ENCODE results near the gene DYNAP.

DYNAP gene, protein sequence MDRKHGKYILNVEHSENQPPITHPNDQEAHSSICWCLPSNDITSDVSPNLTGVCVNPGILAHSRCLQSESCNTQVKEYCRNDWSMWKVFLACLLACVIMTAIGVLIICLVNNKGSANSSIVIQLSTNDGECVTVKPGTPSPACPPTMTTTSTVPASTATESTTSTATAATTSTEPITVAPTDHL
- 0 reads per million in 2 donors for total RNA-seq

- no peak for DNase-seq
Measured at GRCh38 chr18:54590945-54591344, at the start of gene DYNAP. TSS of gene DYNAP (plus strand) at chr18:54591245. CDS start at chr18:54591283, 38 bp downstream.

- DNase-seq = no peak
Measured at GRCh38 chr18:54551590-54551989, 39.5 kb upstream of the DYNAP start.

DNA sequence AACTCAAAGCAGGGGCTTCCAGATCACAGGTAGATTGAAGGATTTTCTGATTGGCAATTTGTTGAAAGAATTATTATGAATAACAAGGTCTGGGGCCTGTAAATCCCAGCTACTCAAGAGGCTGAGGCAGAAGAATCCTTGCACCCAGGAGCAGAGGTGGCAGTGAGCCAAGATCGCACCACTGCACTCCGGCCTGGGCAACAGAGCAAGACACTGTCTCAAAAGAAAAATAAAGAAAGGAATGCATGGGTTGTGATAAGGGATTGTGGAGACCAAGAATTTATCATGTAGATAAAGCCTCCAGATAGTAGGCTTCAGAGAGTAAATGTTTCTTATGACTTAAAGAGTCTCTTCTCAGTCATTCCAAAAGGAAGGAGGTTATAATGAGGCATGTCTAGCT lies 35.8 kb upstream of the DYNAP start:
- no peak for DNase-seq

- no peak for DNase-seq
Measured at GRCh38 chr18:54555996-54556395, 35.0 kb upstream of the DYNAP start.

GRCh38 chr18:54557958-54558357 lies 33.1 kb upstream of the DYNAP start:
- DNase-seq = no peak

GRCh38 chr18:54558609-54559585 lies 32.1 kb upstream of the DYNAP start:
- no peak for DNase-seq

- DNase-seq = no peak
Measured at GRCh38 chr18:54561706-54562267, 29.3 kb upstream of the DYNAP start.

DNA sequence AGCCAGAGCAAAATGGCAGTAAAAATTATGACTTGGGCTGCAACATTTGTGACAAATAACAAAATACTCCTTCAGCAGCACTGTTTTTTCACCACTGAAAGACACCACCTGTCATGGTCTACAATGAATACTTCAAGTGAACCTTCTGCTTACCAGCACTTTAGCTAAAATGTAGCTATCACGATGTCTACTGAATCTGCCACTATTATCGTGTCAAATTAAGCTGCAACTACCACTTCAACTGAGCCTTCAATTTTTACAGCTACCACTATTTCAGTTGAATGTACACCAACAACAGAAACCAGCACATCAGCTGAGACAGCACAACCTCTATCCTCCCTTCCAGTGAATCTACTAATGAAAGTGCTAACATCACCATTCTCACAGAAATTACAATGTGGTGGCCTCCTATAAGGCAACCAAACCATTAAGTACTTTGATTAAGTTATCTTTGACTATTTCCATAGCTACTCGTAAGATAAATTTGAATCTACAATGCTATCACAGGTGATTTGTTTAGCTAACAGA lies 10.8 kb upstream of the DYNAP start:
- DNase-seq = no peak

- DNase-seq = no peak
Measured at GRCh38 chr18:54584065-54584464, 7.0 kb upstream of the DYNAP start.

DNA sequence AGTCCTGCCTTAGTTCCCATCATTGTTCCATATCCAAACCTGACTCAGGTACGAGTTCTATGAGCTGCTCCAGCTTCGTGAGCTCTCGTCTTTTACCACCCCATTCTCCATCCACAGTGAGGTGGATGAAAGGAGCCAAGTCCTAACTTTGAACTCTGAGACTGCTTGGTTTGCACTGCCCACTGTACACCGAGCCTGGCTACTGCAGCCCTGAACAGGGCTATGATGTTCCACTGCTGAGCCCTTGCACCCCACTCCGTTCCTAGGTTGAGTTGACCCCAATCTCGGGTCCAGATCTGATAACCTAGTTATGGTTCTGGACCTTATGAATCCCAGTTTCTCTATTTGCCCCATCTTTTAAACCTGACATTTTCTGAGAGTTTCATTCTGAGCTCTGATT lies 5.3 kb upstream of the DYNAP start:
- DNase-seq = no peak

GRCh38 chr18:54604211-54604610 lies 13.2 kb downstream of the DYNAP start:
- no peak for DNase-seq

GRCh38 chr18:54606835-54607212 lies 15.8 kb downstream of the DYNAP start:
- DNase-seq = no peak

DNA sequence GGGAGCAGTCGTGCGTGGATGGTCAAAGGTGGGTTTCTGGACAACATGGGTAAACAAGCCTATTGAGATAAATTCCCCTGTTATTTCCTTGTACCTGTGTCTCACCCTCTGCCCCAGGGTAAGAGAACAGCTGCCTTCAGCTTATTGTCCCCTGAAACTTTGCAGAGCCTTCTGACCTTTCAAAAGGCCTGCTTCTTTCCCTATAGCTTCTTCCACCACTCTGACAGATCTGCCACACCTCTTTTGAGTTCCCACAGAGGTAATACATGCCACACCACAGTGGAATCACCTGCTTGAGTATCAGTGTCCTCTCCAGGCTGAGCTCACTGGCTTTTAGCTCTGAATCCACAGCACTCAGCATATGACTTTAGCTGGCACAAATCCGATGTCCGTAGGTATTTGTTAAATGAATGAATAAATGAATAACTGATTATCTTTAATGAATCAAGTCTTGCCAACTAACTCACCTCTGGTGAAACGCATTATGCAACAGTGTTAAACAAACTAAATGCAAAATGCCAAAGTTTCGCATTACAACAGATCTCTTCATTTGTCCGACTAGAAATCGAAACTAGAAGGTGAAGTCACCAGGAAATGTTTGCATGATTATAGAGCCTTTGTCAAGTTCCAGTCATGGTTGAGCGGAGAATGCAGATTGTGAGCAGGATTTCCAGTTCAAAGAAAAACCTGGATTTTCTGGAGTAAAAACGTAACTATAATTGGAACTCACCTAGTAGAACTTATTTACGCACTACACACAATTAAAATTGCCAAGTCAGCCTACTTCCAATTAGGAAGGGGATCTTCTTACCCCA lies 16.4 kb downstream of the DYNAP start:
- no peak for DNase-seq

DNA sequence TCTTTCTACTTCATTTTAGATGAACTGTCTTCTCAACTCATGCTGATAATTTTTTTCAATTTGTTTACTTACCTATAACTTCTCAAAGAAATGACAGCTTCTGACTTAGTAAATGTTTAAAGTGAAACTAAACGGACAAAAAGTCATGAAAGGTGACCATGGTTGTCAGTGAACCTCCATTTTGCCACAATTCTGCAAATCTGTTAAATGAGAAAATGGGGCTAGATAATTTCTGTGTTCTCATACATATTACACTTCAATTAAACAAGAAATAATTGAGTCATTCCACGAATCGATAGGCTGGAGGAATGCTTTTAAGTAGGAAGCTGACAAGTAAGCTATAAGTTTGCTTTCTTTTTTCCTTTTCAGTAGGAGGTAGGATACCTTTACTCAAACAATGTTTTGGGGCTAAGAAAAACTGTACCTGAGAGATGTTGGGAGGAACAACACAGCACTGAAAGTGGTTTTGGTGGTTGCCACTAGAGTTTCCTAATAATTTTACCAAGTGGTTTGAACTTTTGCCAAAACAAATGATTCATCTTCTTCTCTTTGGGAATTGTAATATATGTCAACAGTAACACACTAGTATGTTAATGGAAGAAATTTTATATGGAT lies 17.1 kb downstream of the DYNAP start:
- DNase-seq = no peak

GRCh38 chr18:54611816-54612215 lies 20.8 kb downstream of the DYNAP start:
- DNase-seq = no peak

GRCh38 chr18:54612237-54612636 lies 21.2 kb downstream of the DYNAP start:
- no peak for DNase-seq

DNA sequence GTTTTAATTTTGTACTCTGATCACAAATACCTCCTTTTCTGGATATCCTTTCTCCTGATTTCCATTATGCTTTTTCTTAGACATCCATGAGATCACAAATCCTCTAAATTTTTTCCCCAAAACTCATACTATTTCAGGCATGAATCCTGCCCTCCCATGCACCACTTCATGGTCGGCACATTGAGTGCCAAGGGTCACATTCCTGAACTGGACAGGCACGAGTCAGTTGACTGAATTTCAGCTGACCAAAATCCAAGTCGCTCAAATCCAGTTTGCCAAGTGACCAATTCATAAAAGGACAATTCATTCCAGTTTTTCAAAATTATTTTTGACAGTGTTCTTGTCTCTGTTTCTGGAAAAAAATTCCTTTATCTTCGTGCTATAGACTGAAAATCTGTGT lies 22.1 kb downstream of the DYNAP start:
- no peak for DNase-seq

DNA sequence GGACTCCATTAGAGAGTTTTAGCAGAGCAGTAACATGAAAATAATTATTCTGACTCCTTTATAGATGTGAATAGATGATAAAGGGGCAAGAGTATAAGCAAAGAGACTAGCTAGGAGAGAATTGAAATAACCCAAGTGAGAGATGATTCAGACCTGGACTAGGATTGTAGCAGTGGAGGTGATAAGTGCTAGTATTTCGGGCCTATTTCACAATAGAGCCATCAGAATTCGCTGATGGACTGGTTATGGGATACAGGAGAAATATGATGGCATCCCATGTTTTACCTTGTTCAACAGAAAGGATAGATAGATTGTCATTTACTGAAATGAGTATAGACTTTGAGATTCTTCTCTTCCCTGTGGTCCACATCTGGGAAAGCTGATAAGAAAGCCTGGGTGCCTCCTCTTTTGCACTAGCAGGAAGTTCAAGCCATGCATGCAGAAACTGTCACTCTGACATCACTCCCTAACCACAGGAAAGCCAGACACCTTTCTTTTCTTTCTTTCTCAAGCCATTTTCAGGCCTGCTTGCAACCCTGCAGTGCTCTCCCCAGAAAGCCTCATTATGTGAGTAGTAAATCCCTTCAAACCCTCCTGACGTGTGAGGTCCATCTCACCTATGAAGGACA lies 25.3 kb downstream of the DYNAP start:
- DNase-seq = no peak

GRCh38 chr18:54622084-54622483 lies 31.0 kb downstream of the DYNAP start:
- DNase-seq = no peak

GRCh38 chr18:54626779-54627178 lies 35.7 kb downstream of the DYNAP start:
- DNase-seq = no peak

DNA sequence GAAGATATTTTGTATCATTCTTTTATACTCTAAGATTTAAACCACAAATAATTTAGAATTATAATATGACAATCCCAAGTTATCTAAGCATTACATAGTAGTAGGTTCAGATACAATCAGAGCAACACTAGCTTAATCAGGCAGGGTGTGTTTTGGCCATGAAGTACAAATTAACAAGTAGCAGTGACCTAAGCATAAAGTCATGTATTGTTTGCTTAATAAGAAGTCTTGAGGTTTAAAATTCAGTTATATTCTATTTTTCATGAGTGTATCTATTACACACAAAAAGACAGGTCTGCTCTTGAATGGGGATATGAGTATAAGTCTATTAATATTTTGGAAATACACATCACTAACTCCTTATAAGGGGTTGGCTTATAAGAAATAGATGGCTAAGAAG lies 39.9 kb downstream of the DYNAP start:
- no peak for DNase-seq

DNA sequence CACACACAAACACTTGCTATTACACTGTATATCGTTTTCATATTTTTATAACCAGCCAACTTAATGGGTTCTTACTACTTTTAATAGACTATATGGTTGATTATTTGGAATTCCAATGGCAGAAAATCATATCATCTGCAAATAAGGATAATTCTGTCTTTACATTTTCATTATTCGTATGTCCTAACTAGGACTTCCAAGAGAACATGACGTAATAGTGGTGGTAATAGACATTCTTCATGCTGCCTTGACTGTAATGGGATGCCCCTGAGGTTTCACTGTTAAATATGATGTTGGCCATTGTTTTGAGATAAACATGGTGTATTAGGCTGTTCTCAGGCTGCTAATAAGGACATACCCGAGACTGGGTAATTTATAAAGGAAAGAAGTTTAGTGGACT lies 45.2 kb downstream of the DYNAP start:
- DNase-seq = no peak
